ENCODE results near the gene WFIKKN1.

WFIKKN1 gene

GRCh38 chr16:630815-631405 lies at the start of gene WFIKKN1:
Gene WFIKKN1, plus strand, starts transcription at chr16:630985. Its CDS starts 269 bp downstream, at chr16:631254.
- DNase-seq: no peak

- no peak for DNase-seq
These were observed 48.6 kb upstream of the WFIKKN1 start for GRCh38 chr16:582218-582613.

- DNase-seq: no peak
These were observed 48.0 kb upstream of the WFIKKN1 start for GRCh38 chr16:582614-583331.

- DNase-seq: no peak
These were observed 47.3 kb upstream of the WFIKKN1 start for GRCh38 chr16:583470-583814.

GRCh38 chr16:583815-584591 lies 46.8 kb upstream of the WFIKKN1 start:
- no peak for DNase-seq

GRCh38 chr16:585351-585750 lies 45.4 kb upstream of the WFIKKN1 start:
- no peak for DNase-seq

- DNase-seq: no peak
These were observed 44.6 kb upstream of the WFIKKN1 start for GRCh38 chr16:586047-586644.

GRCh38 chr16:586645-587590 lies 43.9 kb upstream of the WFIKKN1 start:
- DNase-seq: no peak

GRCh38 chr16:588639-588888 lies 42.2 kb upstream of the WFIKKN1 start:
- no peak for DNase-seq

GRCh38 chr16:588889-589657 lies 41.7 kb upstream of the WFIKKN1 start:
- peak; percentile 86 for DNase-seq

GRCh38 chr16:589658-590187 lies 41.1 kb upstream of the WFIKKN1 start, which contains the start of gene RAB40C:
Gene RAB40C, plus strand, starts transcription at chr16:590066. Its CDS starts 226 bp downstream, at chr16:590292.
- DNase-seq: peak; percentile 86

GRCh38 chr16:590188-590814 lies 40.5 kb upstream of the WFIKKN1 start:
- DNase-seq: no peak

GRCh38 chr16:590815-591200 lies 40.0 kb upstream of the WFIKKN1 start:
- no peak for DNase-seq

- no peak for DNase-seq
These were observed 39.6 kb upstream of the WFIKKN1 start for GRCh38 chr16:591231-591630.

- DNase-seq: no peak
These were observed 38.8 kb upstream of the WFIKKN1 start for GRCh38 chr16:591892-592517.

GRCh38 chr16:592518-593306 lies 38.1 kb upstream of the WFIKKN1 start:
- DNase-seq: no peak

GRCh38 chr16:593406-593805 lies 37.4 kb upstream of the WFIKKN1 start:
- no peak for DNase-seq

GRCh38 chr16:593807-594206 lies 37.0 kb upstream of the WFIKKN1 start:
- no peak for DNase-seq

GRCh38 chr16:595094-595528 lies 35.7 kb upstream of the WFIKKN1 start:
- DNase-seq: no peak

Data from NCI-H446 treated with DMSO at 0.1 percent for 48 hours (cell line).